Transverse colon (tissue), 4 donors: ENCODE data around the gene GRHPR. TPM values are rescaled to one million over a fixed set of nuclear protein-coding genes. Genes with fewer than 3 reads are reported as not detected.
"Not testable (repeated sequence)": the region's sequence is repeated elsewhere in the genome, so short reads cannot be mapped to it uniquely, and the experiment has no call there.

Experiments
- DNase-seq: peaks from one replicate; pipeline ENCODE4 v3.0.0-alpha.2; 2019
- H3K27ac ChIP-seq, 4 donors: fragments of 200-600 bp; sonication (generic); 2 replicates each; pipeline ENCODE4 v1.5.1; 2016 to 2018; ENCODE audit warnings: inconsistent platforms in 4 of 4
- H3K27me3 ChIP-seq: fragments of 200-600 bp; sonication (generic); 2 replicates; pipeline ENCODE4 v1.5.1; 2017; ENCODE audit warnings: inconsistent platforms
- H3K36me3 ChIP-seq, 4 donors: fragments of 200-600 bp; sonication (generic); 2 replicates each; pipeline ENCODE4 v1.5.1; 2017 to 2019; ENCODE audit warnings: inconsistent platforms in 4 of 4
- H3K4me1 ChIP-seq, 4 donors: fragments of 200-600 bp; sonication (generic); 2 replicates each; pipeline ENCODE4 v1.5.1; 2017 to 2020; ENCODE audit warnings: inconsistent platforms in 4 of 4
- H3K4me3 ChIP-seq, 4 donors: fragments of 200-600 bp; sonication (generic); 1 replicate in 1 of 4; 2 replicates in 3 of 4; pipeline versions ENCODE4 v1.5.1 to v1.6.1; 2017 to 2019; ENCODE audit warnings: inconsistent platforms in 4 of 4
- H3K9me3 ChIP-seq, 2 donors: fragments of 200-600 bp; sonication (generic); 2 replicates each; pipeline ENCODE4 v1.5.1; 2017 to 2019; ENCODE audit warnings: inconsistent platforms in 2 of 2
- CTCF ChIP-seq, 5 experiments: fragments of 200-600 bp in 3 of 5; fragments of 450-650 bp in 2 of 5; sonication (generic) in 3 of 5; IDR thresholded peaks; 1 replicate in 2 of 5; 2 replicates in 3 of 5; pipeline ENCODE4 v1.5.1; 2016 to 2017; ENCODE audit warnings: antibody characterized with exemption in 5 of 5, inconsistent platforms in 3 of 5, mild to moderate bottlenecking in 2 of 5, moderate library complexity in 1 of 5
- EP300 ChIP-seq: sonication (generic); formaldehyde crosslinking; IDR thresholded peaks from one replicate; pipeline ENCODE4 v1.6.1; 2017; ENCODE audit warnings: antibody characterized with exemption, low read depth
- POLR2A ChIP-seq: fragments of 450-650 bp; IDR thresholded peaks from one replicate; pipeline ENCODE4 v1.6.1; 2016; ENCODE audit warnings: antibody characterized with exemption, mild to moderate bottlenecking, moderate library complexity
- POLR2AphosphoS5 ChIP-seq, 3 donors: sonication (generic); formaldehyde crosslinking; IDR thresholded peaks; one replicate each; pipeline ENCODE4 v1.6.1; 2016; ENCODE audit warnings: antibody characterized with exemption in 3 of 3
- WGBS, 2 donors: methylation state at CpG; one replicate each; pipeline ENCODE4 v1.1.5; 2018; ENCODE audit warnings: low coverage in 1 of 2; 5-methylcytosine and 5-hydroxymethylcytosine counted together
- in situ Hi-C, 4 donors: fragments of 200-750 bp; cut with MboI; loops; one replicate each; pipeline versions ENCODE4 v1.15.0 to v1.15.1; 2017; ENCODE audit warnings: low sequenced_read_pairs in 3 of 4, low pct_ligation_motif_present in 1 of 4, low pct_unique_long_range_greater_than_20kb in 1 of 4
- intact Hi-C: fragments of 100-400 bp; cut with DNase I; formaldehyde crosslinking; loops from one replicate; pipeline ENCODE4 v1.15.1; 2023; ENCODE audit warnings: low total_unique reads
- total RNA-seq, 4 donors: library from RNA; depleted of rRNA; stranded (reverse); fragments of >200 nt; gene quantifications; one replicate each; pipeline ENCODE4 v1.1.0, GENCODE V29; 2016

Gene GRHPR
- total RNA-seq, 4 donors from 2014 or later, result 48.6 to 131 (median 104) TPM

GRCh38 chr9:37424686-37425297 lies 2.3 kb downstream of the GRHPR start:
- H3K27ac ChIP-seq, result no peak overlapping the region
- no peak overlapping the region for H3K4me3 ChIP-seq
- peaks cover 0 to 21% (median 6%) of the 10 kb centered on the region in 4 donors for H3K36me3 ChIP-seq
- peaks cover 10 to 28% (median 23%) of the 10 kb centered on the region in 4 donors for H3K4me1 ChIP-seq
- intact Hi-C loops (loop anchor here (2.0 kb wide), 1 partner anchor 38 kb away; no protein-coding TSS in a partner anchor), in situ Hi-C loops (no loop called here)
- WGBS, 2 donors, result 89% methylated on average over 14 of the region's 18 CpGs; no CpG with 5 or more reads in 1 of the 2 donors
- TF ChIP-seq POLR2AphosphoS5 (IDR thresholded peaks at IDR 0.05), result no peak
- TF ChIP-seq EP300, result no peak
- TF ChIP-seq CTCF (IDR thresholded peaks at IDR 0.05), result no peak
- TF ChIP-seq POLR2A, result no peak
- H3K27me3 ChIP-seq, result no peaks in the 10 kb centered on the region
- DNase-seq, result no peak
- no peaks in the 10 kb centered on the region for H3K9me3 ChIP-seq

GRCh38 chr9:37425298-37425752 lies 2.8 kb downstream of the GRHPR start:
- intact Hi-C loops (loop anchor here (2.0 kb wide), 1 partner anchor 37 kb away; no protein-coding TSS in a partner anchor), in situ Hi-C loops (no loop called here)
- no peaks in the 10 kb centered on the region for H3K9me3 ChIP-seq
- H3K4me1 ChIP-seq, result peaks cover 10 to 28% (median 23%) of the 10 kb centered on the region in 4 donors
- no peak for TF ChIP-seq POLR2A
- no peak for TF ChIP-seq POLR2AphosphoS5 (IDR thresholded peaks at IDR 0.05)
- no peak for TF ChIP-seq CTCF (IDR thresholded peaks at IDR 0.05)
- no peak for TF ChIP-seq EP300
- WGBS, 2 donors, result 84% methylated on average over 11 of the region's 11 CpGs; no CpG with 5 or more reads in 1 of the 2 donors
- H3K36me3 ChIP-seq, result peaks cover 0 to 21% (median 6%) of the 10 kb centered on the region in 4 donors
- H3K4me3 ChIP-seq, result no peak overlapping the region
- DNase-seq, result no peak
- no peak overlapping the region for H3K27ac ChIP-seq
- no peaks in the 10 kb centered on the region for H3K27me3 ChIP-seq

GRCh38 chr9:37426431-37426830 lies 3.9 kb downstream of the GRHPR start:
- H3K27me3 ChIP-seq, DNase-seq, H3K9me3 ChIP-seq, intact Hi-C loops, H3K27ac ChIP-seq, in situ Hi-C loops, H3K4me3 ChIP-seq: not testable (repeated sequence)
- 89 to 96% methylated on average over 7 to 15 of the region's 15 CpGs for WGBS, 2 donors
- Histone ChIP-seq H3K36me3 (peaks cover 0 to 21% (median 6%) of the 10 kb centered on the region in 4 donors), H3K4me1 (peaks cover 10 to 28% (median 23%) of the 10 kb centered on the region in 4 donors)

DNA sequence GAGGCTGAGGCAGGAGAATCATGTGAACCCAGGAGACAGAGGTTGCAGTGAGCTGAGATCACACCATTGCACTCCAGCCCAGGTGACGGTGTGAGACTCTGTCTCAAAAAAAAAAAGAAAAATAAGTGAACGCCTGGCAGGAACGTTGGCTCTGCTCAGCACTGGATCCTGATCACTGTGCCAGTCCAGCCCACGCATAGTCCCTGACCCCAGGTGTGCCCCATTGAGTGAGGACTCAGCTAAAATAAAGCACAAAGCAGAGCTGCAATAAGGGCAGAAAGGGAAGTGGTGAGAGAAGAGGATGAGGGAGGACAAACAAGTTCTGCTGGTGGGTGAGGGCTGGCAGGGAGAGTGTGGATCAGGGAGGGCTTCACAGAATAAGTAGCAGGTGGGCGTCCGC lies 4.3 kb downstream of the GRHPR start:
- Histone ChIP-seq H3K27me3 (no peaks in the 10 kb centered on the region), H3K9me3 (no peaks in the 10 kb centered on the region), H3K36me3 (peaks cover 0 to 21% (median 6%) of the 10 kb centered on the region in 4 donors), H3K4me1 (peaks cover 10 to 26% (median 22%) of the 10 kb centered on the region in 4 donors), H3K27ac (no peak overlapping the region), H3K4me3 (no peak overlapping the region)
- DNase-seq, result no peak
- 87 to 91% methylated on average over 5 to 6 of the region's 6 CpGs for WGBS, 2 donors
- in situ Hi-C loops (no loop called here), intact Hi-C loops (no loop called here)
- TF ChIP-seq POLR2AphosphoS5 (IDR thresholded peaks at IDR 0.05) (no peak), EP300 (no peak), POLR2A (no peak), CTCF (IDR thresholded peaks at IDR 0.05) (no peak)

- Histone ChIP-seq H3K36me3 (peaks cover 0 to 21% (median 6%) of the 10 kb centered on the region in 4 donors), H3K9me3 (no peaks in the 10 kb centered on the region), H3K27ac (no peak overlapping the region), H3K4me3 (no peak overlapping the region), H3K4me1 (peaks cover 9 to 20% (median 15%) of the 10 kb centered on the region in 4 donors), H3K27me3 (no peaks in the 10 kb centered on the region)
- TF ChIP-seq POLR2A (no peak), CTCF (IDR thresholded peaks at IDR 0.05) (no peak), EP300 (no peak), POLR2AphosphoS5 (IDR thresholded peaks at IDR 0.05) (no peak)
- in situ Hi-C loops (no loop called here), intact Hi-C loops (no loop called here)
- 96 to 100% methylated on average over 2 to 14 of the region's 14 CpGs for WGBS, 2 donors
- DNase-seq, result no peak
These were observed 5.8 kb downstream of the GRHPR start for GRCh38 chr9:37428345-37428744.
